Left lung (tissue), 10 donors: ENCODE results near the gene AKAP8. TPM values are rescaled to one million over a fixed set of nuclear protein-coding genes. Genes with fewer than 3 reads are reported as not detected.
"Not testable (repeated sequence)": the region's sequence is repeated elsewhere in the genome, so short reads cannot be mapped to it uniquely, and the experiment has no call there.

ENCODE experiments used
- ATAC-seq: fragments of 200-7000 bp; cut with Tn5 transposase; one replicate; pipeline ENCODE4 v1.9.1; 2020; ENCODE audit warnings: moderate library complexity
- DNase-seq, 4 donors: peaks; one replicate each; pipeline ENCODE4 v3.0.0-alpha.2; 2013 to 2020
- H3K27ac ChIP-seq, 2 donors: fragments of 200-600 bp; sonication (generic) in 1 of 2; one replicate each; pipeline versions ENCODE4 v1.5.0 to v1.8.0; 2020 to 2021
- H3K27me3 ChIP-seq, 2 donors: fragments of 200-600 bp; sonication (generic) in 1 of 2; one replicate each; pipeline versions ENCODE4 v1.5.0 to v1.8.0; 2020 to 2021
- H3K36me3 ChIP-seq, 2 donors: fragments of 200-600 bp; sonication (generic) in 1 of 2; one replicate each; pipeline versions ENCODE4 v1.5.0 to v1.8.0; 2020 to 2021
- H3K4me1 ChIP-seq, 2 donors: fragments of 200-600 bp; one replicate each; pipeline ENCODE4 v1.8.0; 2021
- H3K4me3 ChIP-seq, 2 donors: fragments of 200-600 bp; sonication (generic) in 1 of 2; one replicate each; pipeline versions ENCODE4 v1.5.0 to v1.8.0; 2020 to 2021; ENCODE audit warnings: mild to moderate bottlenecking in 1 of 2
- H3K9me3 ChIP-seq, 2 donors: fragments of 200-600 bp; sonication (generic) in 1 of 2; one replicate each; pipeline versions ENCODE4 v1.5.0 to v1.8.0; 2020 to 2021
- CTCF ChIP-seq, 2 donors: fragments of 200-600 bp; sonication (generic) in 1 of 2; IDR thresholded peaks; one replicate each; pipeline versions ENCODE4 v1.5.0 to v1.8.0; 2021; ENCODE audit warnings: antibody characterized with exemption in 2 of 2
- intact Hi-C, 2 donors: fragments of 100-400 bp; cut with DNase I; formaldehyde crosslinking; loops; one replicate each; pipeline versions ENCODE4 v1.11.2 to v1.14.2; 2022
- polyA plus RNA-seq, 6 donors: library from polyadenylated mRNA; unstranded; fragments of 120-200 nt; gene quantifications; one replicate each; pipeline ENCODE4 v1.2.1, GENCODE V29; 2013; ENCODE audit not compliant: insufficient read length in 6 of 6
- total RNA-seq, 2 donors: library from RNA; stranded (reverse); fragmentation: NEBNext Ultra II Directional; extraction: Animal tissue kit (Norgen Biotek cat#: 25700); gene quantifications; one replicate each; pipeline ENCODE4 v1.2.1, GENCODE V29; 2021
- donor health status: DM: no; HTN: yes; CAD: no.
- donor health status: DM: no; HTN: no; CAD: no.

Gene AKAP8
- total and polyA plus RNA-seq, 8 donors, result 19.5 to 36.8 (median 31.4) TPM

GRCh38 chr19:15340086-15340485 is 39.5 kb downstream of the AKAP8 start:
- intact Hi-C loops, result no loop called here
- DNase-seq (no peak), ATAC-seq (no peak)
- no peak overlapping the region for H3K27ac ChIP-seq
- H3K9me3 ChIP-seq, result no peaks in the 10 kb centered on the region
- no peak overlapping the region for H3K4me3 ChIP-seq
- H3K27me3 ChIP-seq, result no peaks in the 10 kb centered on the region
- TF ChIP-seq CTCF (IDR thresholded peaks at IDR 0.05), result no peak
- peaks cover 0 to 34% of the 10 kb centered on the region in 2 donors for H3K36me3 ChIP-seq
- no peaks in the 10 kb centered on the region for H3K4me1 ChIP-seq

- H3K4me1 ChIP-seq, result peaks cover 6 to 19% of the 10 kb centered on the region in 2 donors
- DNase-seq (no peak), ATAC-seq (no peak)
- H3K36me3 ChIP-seq, result peaks cover 0 to 14% of the 10 kb centered on the region in 2 donors
- intact Hi-C loops, result loop anchor here in 1 of 2 donors (10.0 kb wide), 1 partner anchor 72 kb away; no protein-coding TSS in a partner anchor
- TF ChIP-seq CTCF (IDR thresholded peaks at IDR 0.05), result no peak
- H3K27me3 ChIP-seq, result no peaks in the 10 kb centered on the region
- no peaks in the 10 kb centered on the region for H3K9me3 ChIP-seq
- no peak overlapping the region for H3K4me3 ChIP-seq
- H3K27ac ChIP-seq, result no peak overlapping the region
Observed at GRCh38 chr19:15337202-15337601, 42.4 kb downstream of the AKAP8 start.

GRCh38 chr19:15335992-15336391 is 43.6 kb downstream of the AKAP8 start:
- not testable (repeated sequence) for H3K27ac ChIP-seq, H3K4me3 ChIP-seq, ATAC-seq, DNase-seq, H3K9me3 ChIP-seq, H3K27me3 ChIP-seq
- H3K4me1 ChIP-seq, result peaks cover 6 to 21% of the 10 kb centered on the region in 2 donors
- intact Hi-C loops, result loop anchor here in 1 of 2 donors (10.0 kb wide), 1 partner anchor 71 kb away; no protein-coding TSS in a partner anchor
- peaks cover 0 to 12% of the 10 kb centered on the region in 2 donors for H3K36me3 ChIP-seq

- no peaks in the 10 kb centered on the region for H3K36me3 ChIP-seq
- peak; percentile 64 to 91 (median 72) for DNase-seq
- peak within 1 kb of the TSS; percentile 96 to 97 for H3K4me3 ChIP-seq
- peaks cover 24 to 56% of the 10 kb centered on the region in 2 donors for H3K4me1 ChIP-seq
- H3K27ac ChIP-seq, result peak within 1 kb of the TSS; percentile 87 to 91
- intact Hi-C loops, result loop anchor here in 1 of 2 donors (10.0 kb wide), 1 partner anchor 68 kb away; no protein-coding TSS in a partner anchor
- TF ChIP-seq CTCF (IDR thresholded peaks at IDR 0.05), result no peak
- ATAC-seq, result peak; percentile 79
- no peaks in the 10 kb centered on the region for H3K9me3 ChIP-seq
- H3K27me3 ChIP-seq, result no peaks in the 10 kb centered on the region
Observed at GRCh38 chr19:15332311-15332996, 47.1 kb downstream of the AKAP8 start, which contains the start of gene BRD4. TSS of gene BRD4 (minus strand) at chr19:15332539. CDS start at chr19:15273099, 59,440 bp downstream.

GRCh38 chr19:15331419-15332310 is 47.9 kb downstream of the AKAP8 start:
- ATAC-seq (peak; percentile 25), DNase-seq (peak; percentile 46 to 90 (median 64))
- no peak for TF ChIP-seq CTCF (IDR thresholded peaks at IDR 0.05)
- no peaks in the 10 kb centered on the region for H3K9me3 ChIP-seq
- H3K27me3 ChIP-seq, result no peaks in the 10 kb centered on the region
- peak overlapping the region; percentile 96 to 97 for H3K4me3 ChIP-seq
- no peaks in the 10 kb centered on the region for H3K36me3 ChIP-seq
- peak overlapping the region; percentile 87 to 91 for H3K27ac ChIP-seq
- peaks cover 32 to 64% of the 10 kb centered on the region in 2 donors for H3K4me1 ChIP-seq
- intact Hi-C loops, result loop anchor here in 1 of 2 donors (10.0 kb wide), 1 partner anchor 67 kb away; no protein-coding TSS in a partner anchor
